Smooth muscle cell (in vitro differentiated cells): ENCODE data around the gene CCBE1. TPM values are rescaled to one million over a fixed set of nuclear protein-coding genes. Genes with fewer than 3 reads are reported as not detected.
"Not testable (repeated sequence)": the region's sequence is repeated elsewhere in the genome, so short reads cannot be mapped to it uniquely, and the experiment has no call there.

Source experiments
- DNase-seq: peaks from one replicate; lab custom pipeline; 2025; ENCODE audit not compliant: unreplicated experiment; lab: John Stamatoyannopoulos, UW
- H2AFZ ChIP-seq: fragments of 200-600 bp; sonication (generic); 2 replicates; pipeline ENCODE4 v1.6.0; 2016; ENCODE audit warnings: antibody characterized with exemption, low read depth, mild to moderate bottlenecking
- H3F3A ChIP-seq: fragments of 200-600 bp; sonication (generic); 2 replicates; pipeline ENCODE4 v1.6.0; 2017; ENCODE audit warnings: antibody characterized with exemption, low read depth
- H3K27ac ChIP-seq: fragments of 200-600 bp; sonication (generic); 2 replicates; pipeline ENCODE4 v1.5.1; 2016; ENCODE audit warnings: low read depth, mild to moderate bottlenecking
- H3K27me3 ChIP-seq: fragments of 200-600 bp; sonication (generic); 2 replicates; pipeline ENCODE4 v1.6.1; 2016; ENCODE audit warnings: low read depth, mild to moderate bottlenecking
- H3K36me3 ChIP-seq: fragments of 200-600 bp; sonication (generic); 2 replicates; pipeline ENCODE4 v1.5.1; 2016; ENCODE audit warnings: low read depth
- H3K4me1 ChIP-seq: fragments of 200-600 bp; sonication (generic); 2 replicates; pipeline ENCODE4 v1.5.1; 2016; ENCODE audit warnings: low read depth
- H3K4me2 ChIP-seq: fragments of 200-600 bp; sonication (generic); 2 replicates; pipeline ENCODE4 v1.6.0; 2016; ENCODE audit warnings: mild to moderate bottlenecking
- H3K4me3 ChIP-seq: fragments of 200-600 bp; sonication (generic); 2 replicates; pipeline ENCODE4 v1.5.1; 2016; ENCODE audit warnings: mild to moderate bottlenecking
- H3K79me2 ChIP-seq: fragments of 200-600 bp; sonication (generic); 2 replicates; pipeline ENCODE4 v1.6.0; 2016; ENCODE audit warnings: low read depth, mild to moderate bottlenecking
- H3K9ac ChIP-seq: fragments of 200-600 bp; sonication (generic); 2 replicates; pipeline ENCODE4 v1.6.0; 2016; ENCODE audit warnings: low read depth
- H3K9me3 ChIP-seq: fragments of 200-600 bp; sonication (generic); replicated peaks from 2 replicates; pipeline ENCODE4 v1.5.1; 2016; ENCODE audit warnings: low read depth
- H4K20me1 ChIP-seq: fragments of 200-600 bp; sonication (generic); 2 replicates; pipeline ENCODE4 v1.6.0; 2016; ENCODE audit warnings: low read depth
- WGBS: methylation state at CpG from one replicate; pipeline ENCODE4 v1.1.7; 2016; ENCODE audit warnings: low lambda C conversion rate; 5-methylcytosine and 5-hydroxymethylcytosine counted together
- polyA plus RNA-seq: library from polyadenylated mRNA; unstranded; fragments of >200 nt; fragmentation: Nextera tagmentation; extraction: Ambion mirVana; gene quantifications from 2 replicates; pipeline ENCODE4 v1.2.1, GENCODE V29; 2016
- total RNA-seq: library from RNA; depleted of rRNA; stranded (reverse); fragments of >200 nt; gene quantifications from 2 replicates; pipeline ENCODE4 v1.2.3, GENCODE V29; 2014
- TF ChIP-seq, protein P1 (sequence below): fragments of 200-600 bp; sonication (generic); IDR thresholded peaks from 2 replicates; pipeline ENCODE4 v1.5.1; 2017; ENCODE audit warnings: borderline replicate concordance, mild to moderate bottlenecking, antibody characterized with exemption; ENCODE audit not compliant: insufficient read depth, poor library complexity, severe bottlenecking

Gene CCBE1
- total and polyA plus RNA-seq, 2 experiments from 2014 or later = 3.1 TPM; not detected in 1

DNA sequence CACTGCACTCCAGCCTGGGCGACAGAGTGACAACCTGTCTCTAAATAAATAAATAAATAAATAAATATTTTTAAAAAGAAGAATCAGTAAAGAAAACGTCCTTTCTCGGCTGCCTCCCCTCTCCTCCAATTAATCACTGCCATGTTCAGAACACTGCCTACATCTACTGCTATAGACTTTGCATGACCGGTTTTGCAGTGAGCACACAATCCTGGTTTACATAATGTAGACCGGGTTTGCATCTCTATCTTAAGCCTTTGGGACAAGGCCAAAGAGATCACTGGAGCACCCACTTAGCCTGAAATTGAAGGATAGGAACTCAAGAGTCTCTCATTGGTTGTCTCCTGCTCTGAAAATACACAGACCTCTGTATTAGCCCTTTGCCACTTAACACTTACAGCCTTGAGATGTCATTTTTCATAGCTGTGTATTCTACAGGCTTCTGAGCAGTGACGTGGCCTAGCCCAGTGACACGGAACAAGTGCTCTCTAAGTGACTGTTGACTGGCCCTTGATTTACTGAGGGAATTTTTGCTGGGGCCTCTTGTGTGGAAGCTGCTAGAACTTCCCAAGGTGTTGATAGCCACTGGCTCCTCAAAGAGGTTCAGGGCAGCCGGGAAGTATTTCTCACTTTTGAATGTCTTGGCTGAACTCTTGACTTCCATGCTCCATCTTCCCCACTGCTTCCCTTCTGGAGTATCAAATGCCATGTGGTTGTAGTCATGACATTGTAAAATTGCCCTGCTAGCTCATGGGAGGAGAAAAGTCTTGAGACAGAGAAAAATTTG, 45.3 kb upstream of the CCBE1 start:
- H3K4me3 ChIP-seq = no peak overlapping the region
- no peak overlapping the region for H2AFZ ChIP-seq
- 87% methylated on average over 8 of the region's 8 CpGs for WGBS
- no peaks in the 10 kb centered on the region for H3K36me3 ChIP-seq
- H3K9me3 ChIP-seq = no peaks in the 10 kb centered on the region
- H4K20me1 ChIP-seq = no peaks in the 10 kb centered on the region
- H3K4me1 ChIP-seq = no peaks in the 10 kb centered on the region
- H3K27ac ChIP-seq = no peak overlapping the region
- H3K9ac ChIP-seq = no peak overlapping the region
- TF ChIP-seq, protein P1, sequence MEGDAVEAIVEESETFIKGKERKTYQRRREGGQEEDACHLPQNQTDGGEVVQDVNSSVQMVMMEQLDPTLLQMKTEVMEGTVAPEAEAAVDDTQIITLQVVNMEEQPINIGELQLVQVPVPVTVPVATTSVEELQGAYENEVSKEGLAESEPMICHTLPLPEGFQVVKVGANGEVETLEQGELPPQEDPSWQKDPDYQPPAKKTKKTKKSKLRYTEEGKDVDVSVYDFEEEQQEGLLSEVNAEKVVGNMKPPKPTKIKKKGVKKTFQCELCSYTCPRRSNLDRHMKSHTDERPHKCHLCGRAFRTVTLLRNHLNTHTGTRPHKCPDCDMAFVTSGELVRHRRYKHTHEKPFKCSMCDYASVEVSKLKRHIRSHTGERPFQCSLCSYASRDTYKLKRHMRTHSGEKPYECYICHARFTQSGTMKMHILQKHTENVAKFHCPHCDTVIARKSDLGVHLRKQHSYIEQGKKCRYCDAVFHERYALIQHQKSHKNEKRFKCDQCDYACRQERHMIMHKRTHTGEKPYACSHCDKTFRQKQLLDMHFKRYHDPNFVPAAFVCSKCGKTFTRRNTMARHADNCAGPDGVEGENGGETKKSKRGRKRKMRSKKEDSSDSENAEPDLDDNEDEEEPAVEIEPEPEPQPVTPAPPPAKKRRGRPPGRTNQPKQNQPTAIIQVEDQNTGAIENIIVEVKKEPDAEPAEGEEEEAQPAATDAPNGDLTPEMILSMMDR = no peak
- H3K27me3 ChIP-seq = no peaks in the 10 kb centered on the region
- H3K79me2 ChIP-seq = no peaks in the 10 kb centered on the region
- DNase-seq = no peak
- no peak overlapping the region for H3K4me2 ChIP-seq
- H3F3A ChIP-seq = no peaks in the 10 kb centered on the region

DNA sequence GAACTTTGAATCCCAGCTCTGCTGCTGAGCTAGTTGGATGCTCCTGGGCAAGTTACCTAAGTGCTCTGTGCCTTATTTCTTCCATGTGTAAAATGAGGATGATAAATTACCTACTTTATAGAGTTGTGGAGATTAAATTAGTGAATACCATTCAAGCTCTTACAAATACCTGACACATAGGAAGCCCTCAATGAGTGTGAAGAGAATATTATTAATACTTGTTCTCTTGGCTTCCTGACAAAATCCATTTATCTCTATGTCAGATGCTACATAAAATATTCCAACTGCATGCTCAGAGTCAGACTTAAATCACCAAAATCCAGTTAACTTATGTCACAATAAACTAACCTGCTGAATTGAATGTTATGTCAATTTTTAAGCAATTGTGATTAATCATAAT, 42.9 kb upstream of the CCBE1 start:
- Histone ChIP-seq H3K9me3 (no peaks in the 10 kb centered on the region), H4K20me1 (no peaks in the 10 kb centered on the region), H3K36me3 (no peaks in the 10 kb centered on the region), H3K27me3 (no peaks in the 10 kb centered on the region), H3K4me2 (no peak overlapping the region), H3K9ac (no peak overlapping the region), H2AFZ (no peak overlapping the region), H3K4me1 (no peaks in the 10 kb centered on the region), H3F3A (no peaks in the 10 kb centered on the region), H3K79me2 (no peaks in the 10 kb centered on the region), H3K4me3 (no peak overlapping the region), H3K27ac (no peak overlapping the region)
- TF ChIP-seq, protein P1 = no peak
- no peak for DNase-seq

DNA sequence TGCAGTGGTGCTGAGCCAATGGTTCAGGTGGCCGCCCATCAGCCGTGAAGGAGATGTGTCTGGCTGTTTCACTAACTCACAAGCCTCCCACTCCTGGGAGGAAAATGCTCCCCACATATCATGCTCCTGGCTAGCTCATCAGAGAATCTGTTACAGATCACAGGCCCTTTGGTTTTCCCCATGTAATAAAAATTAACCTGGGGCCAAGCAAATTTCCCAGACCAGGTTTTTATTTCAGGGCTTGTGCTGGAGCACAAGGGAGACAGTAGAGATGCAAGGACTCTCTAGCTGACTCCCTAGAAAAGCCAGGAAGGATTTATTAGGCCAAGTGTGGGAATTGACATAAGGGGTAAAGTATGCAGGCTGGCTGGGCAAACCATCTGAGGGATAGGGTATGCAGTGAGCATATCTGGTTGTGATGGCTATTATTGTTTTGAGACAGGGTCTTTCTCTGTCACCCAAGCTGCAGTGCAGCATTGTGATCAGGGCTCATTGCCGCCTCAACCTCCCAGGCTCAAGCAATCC, 40.6 kb upstream of the CCBE1 start:
- no peaks in the 10 kb centered on the region for H3K36me3 ChIP-seq
- no peak overlapping the region for H3K4me3 ChIP-seq
- H3F3A ChIP-seq = no peaks in the 10 kb centered on the region
- no peaks in the 10 kb centered on the region for H3K9me3 ChIP-seq
- H3K27me3 ChIP-seq = no peaks in the 10 kb centered on the region
- no peaks in the 10 kb centered on the region for H3K4me1 ChIP-seq
- H3K9ac ChIP-seq = no peak overlapping the region
- no peak overlapping the region for H2AFZ ChIP-seq
- H3K27ac ChIP-seq = no peak overlapping the region
- 100% methylated on average over 3 of the region's 3 CpGs for WGBS
- no peak for DNase-seq
- H3K4me2 ChIP-seq = no peak overlapping the region
- H4K20me1 ChIP-seq = no peaks in the 10 kb centered on the region
- no peaks in the 10 kb centered on the region for H3K79me2 ChIP-seq
- TF ChIP-seq, protein P1 = no peak

DNA sequence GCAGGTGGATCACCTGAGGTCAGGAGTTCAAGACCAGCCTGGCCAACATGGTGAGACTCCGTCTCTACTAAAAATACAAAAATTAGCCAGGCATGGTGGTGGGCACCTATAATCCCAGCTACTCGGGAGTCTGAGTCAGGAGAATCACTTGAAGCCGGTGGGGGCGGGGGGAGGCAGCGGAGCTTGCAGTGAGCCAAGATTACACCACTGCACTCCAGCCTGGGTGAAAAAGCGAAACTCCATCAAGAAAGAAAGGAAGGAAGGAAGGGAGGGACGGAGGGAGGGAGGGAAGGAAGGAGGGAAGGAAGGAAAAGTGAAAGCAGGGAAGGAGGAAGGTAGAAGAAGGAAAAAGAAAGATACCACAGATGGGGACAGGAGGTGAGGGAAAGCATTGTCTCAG, 40.1 kb upstream of the CCBE1 start:
- H3K4me2 ChIP-seq, H3K4me1 ChIP-seq, H3K79me2 ChIP-seq, H3F3A ChIP-seq, H4K20me1 ChIP-seq, H3K9me3 ChIP-seq, H3K27ac ChIP-seq, DNase-seq, H3K27me3 ChIP-seq, H2AFZ ChIP-seq, H3K36me3 ChIP-seq, H3K9ac ChIP-seq, H3K4me3 ChIP-seq: not testable (repeated sequence)
- WGBS = 86% methylated on average over 5 of the region's 7 CpGs
